HL-60/S4 treated with phorbol 12-myristate 13-acetate at 8.2 ng/mL for 4 days and 3 days (cell line): ENCODE measurements around the gene PRTN3.
"Not testable (repeated sequence)": the region's sequence is repeated elsewhere in the genome, so short reads cannot be mapped to it uniquely, and the experiment has no call there.

Experiments used
- in situ Hi-C: fragments of 300-500 bp; cut with MboI; formaldehyde crosslinking; loops from 2 replicates; pipeline ENCODE4 v1.15.0; 2022; ENCODE audit warnings: low sequenced_read_pairs

Gene PRTN3

DNA sequence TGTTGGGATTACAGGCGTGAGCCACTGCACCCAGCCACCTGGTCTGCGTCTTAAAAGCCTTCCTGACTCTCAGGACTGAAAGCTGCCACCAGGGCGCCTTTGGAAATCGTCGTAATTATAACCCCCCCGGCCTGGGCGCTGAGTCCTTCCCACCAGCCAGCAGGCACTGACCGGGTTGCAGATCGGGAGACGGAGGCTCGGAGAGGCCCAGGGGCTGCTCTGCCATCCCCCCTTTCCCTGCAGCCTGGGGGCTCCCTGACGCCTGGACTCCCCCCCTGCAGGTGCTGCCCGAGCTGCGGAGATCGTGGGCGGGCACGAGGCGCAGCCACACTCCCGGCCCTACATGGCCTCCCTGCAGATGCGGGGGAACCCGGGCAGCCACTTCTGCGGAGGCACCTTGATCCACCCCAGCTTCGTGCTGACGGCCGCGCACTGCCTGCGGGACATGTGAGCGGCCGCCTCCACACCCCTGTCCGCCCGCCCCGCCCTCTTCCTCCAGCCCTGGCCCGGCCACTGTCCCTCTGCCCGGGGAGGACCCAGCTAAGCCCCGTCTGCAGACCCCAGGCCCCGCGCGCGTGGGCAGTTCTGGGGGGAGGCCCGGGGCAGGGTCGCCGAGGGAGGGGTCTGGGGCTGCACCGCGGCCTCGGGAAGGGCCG, 2.5 kb downstream of the PRTN3 start:
- in situ Hi-C loops, result no loop called here

DNA sequence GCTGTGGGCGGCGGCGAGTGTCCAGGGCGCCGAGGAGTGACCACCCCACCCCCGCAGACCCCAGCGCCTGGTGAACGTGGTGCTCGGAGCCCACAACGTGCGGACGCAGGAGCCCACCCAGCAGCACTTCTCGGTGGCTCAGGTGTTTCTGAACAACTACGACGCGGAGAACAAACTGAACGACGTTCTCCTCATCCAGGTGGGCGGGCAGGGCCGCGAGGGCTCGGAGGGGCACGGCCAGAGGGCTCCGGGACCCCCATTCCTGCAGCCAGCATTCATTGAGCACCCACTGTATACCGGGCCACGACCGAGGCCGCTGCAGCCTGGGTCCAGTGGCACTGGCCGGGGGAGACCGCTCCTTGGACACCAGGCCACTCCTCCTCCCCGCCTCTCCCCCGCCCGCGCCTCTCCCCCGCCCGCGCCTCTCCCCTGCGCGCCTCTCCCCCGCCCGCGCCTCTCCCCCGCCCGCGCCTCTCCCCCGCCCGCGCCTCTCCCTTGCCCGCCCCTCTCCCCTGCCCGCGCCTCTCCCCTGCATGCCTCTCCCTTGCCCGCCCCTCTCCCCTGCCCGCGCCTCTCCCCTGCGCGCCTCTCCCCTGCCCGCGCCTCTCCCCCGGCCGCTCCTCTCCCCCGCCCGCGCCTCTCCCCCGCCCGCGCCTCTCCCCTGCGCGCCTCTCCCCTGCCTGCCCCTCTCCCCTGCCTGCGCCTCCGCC, 3.2 kb downstream of the PRTN3 start:
- in situ Hi-C loops, result no loop called here

DNA sequence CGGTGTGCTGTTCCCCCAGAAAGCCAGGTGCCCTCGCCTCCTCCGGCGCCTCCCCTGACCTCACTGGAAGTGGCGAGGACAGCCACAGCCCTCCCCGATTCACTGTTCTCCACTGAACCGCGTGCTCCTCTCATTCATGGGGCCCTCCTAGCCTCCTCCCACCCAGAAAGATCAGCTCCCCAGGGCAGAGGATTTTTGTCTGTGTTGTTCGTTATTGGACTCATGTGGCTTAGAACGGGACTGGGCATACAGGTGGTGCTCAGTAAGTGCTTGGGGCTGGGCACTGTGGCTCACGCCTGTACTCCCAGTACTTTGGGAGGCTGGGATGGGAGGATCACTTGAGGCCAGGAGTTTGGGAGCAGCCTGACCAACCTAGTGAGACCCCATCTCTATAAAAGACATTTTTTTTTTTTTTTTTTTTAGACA, 3.8 kb downstream of the PRTN3 start:
- in situ Hi-C loops, result no loop called here

DNA sequence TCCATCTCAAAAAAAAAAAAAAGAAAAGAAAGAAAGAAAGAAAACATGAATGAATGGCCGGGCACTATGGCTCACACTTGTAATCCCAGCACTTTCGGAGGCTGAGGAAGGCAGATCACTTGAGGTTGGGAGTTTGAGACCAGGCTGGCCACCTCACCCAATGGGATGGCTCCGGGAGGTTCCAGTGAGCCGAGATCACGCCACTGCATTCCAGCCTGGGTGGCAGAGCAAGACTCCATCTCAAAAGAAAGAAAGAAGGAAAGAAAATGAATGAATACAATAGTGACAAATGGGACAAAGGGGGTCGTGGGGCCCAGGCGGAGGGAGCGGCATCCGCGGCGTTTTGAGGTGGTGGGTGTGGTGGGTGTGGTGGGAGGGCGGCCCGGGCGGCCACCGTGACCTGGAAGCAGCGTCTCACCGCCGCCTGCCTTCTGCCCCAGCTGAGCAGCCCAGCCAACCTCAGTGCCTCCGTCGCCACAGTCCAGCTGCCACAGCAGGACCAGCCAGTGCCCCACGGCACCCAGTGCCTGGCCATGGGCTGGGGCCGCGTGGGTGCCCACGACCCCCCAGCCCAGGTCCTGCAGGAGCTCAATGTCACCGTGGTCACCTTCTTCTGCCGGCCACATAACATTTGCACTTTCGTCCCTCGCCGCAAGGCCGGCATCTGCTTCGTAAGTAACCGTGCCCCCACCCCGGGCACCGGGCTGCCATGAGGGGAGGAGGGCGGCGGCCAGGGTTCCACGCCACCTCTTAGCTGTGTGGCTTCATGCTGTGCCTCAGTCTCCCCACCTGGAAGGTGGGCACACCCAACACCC, 5.1 kb downstream of the PRTN3 start:
- in situ Hi-C loops, result no loop called here

DNA sequence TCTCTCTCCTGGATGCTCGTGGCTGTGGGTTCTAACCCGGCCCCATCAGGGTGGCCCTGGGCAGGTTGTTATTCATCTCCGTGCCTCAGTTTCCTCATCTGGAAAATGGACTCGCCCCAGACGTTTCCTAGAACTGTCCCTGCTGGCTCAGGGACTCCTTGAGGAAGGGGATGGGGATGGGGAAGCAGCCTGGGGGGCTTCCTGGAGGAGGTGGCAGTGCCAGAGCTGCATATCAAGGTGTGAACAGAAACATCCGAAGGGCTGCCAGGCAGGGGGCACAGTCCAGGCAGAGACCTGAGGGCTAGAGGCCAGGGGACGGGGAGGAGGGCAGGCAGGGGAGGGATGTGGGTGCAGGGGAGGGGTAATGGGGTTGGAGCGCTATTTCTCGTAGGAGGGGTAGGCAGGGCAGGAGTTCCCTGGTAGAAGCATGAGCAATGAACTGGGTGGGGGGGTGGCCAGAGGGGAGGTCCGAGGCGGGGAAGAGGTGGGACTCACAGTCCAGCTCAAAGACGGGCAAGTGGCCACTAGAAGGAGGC, 7.7 kb downstream of the PRTN3 start:
- in situ Hi-C loops, result no loop called here

DNA sequence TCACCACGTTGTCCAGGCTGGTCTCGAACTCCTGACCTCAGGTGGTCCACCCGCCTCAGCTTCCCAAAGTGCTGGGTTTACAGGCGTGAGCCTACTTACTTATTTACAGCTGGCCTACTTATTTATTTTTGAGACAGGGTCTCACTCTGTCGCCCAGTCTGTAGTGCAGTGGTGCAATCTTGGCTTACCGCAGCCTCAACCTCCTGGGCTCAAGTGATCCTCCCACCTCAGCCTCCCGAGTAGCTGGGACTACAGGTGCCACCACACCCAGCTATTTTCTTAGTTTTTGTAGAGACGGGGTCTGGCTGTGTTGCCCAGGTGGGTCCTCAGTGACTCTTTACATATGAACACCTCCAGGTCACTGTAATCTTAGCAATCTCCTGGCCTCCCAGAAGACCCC, 8.4 kb downstream of the PRTN3 start:
- in situ Hi-C loops, result not testable (repeated sequence)

DNA sequence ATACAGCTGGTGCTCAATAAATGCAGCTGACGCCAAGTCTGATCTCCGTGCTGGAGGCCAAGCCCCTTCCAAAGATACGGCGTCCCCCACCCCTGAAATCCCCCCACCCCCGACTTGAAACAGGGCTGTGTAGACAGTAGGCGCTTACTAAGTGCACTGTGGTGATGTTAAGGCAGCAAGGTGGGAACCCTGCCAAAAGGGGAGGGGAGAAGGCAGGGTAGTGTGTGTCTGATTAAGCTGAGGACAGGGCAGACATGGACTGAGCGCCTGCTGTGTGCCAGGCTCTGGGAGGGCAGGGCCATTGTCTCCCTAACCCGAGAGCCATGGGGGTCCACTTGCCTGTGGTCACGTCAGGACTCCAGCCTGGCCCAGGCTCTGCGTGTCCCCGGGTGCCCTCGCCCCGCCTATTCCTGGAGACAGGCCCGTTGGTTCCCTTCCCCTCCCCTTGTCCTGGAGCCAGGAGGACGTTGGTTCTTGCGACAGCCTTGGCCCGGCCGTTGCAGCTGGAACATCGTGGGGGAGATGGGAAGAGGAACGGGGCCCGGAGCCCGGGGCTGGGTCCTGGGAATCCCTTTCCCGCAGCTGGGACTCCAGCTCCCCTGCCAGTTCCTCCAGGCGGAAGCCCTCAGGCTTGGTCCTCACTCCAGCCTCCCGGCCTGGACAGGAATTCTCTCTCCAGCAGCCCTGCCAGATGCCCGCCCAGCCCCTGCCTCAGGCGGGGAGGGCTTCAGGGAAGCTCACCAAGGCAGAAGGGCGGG, 9.6 kb downstream of the PRTN3 start:
- in situ Hi-C loops, result loop anchor here (25.0 kb wide), 1 partner anchor 137 kb away; the partner anchor contains the start of gene WDR18

DNA sequence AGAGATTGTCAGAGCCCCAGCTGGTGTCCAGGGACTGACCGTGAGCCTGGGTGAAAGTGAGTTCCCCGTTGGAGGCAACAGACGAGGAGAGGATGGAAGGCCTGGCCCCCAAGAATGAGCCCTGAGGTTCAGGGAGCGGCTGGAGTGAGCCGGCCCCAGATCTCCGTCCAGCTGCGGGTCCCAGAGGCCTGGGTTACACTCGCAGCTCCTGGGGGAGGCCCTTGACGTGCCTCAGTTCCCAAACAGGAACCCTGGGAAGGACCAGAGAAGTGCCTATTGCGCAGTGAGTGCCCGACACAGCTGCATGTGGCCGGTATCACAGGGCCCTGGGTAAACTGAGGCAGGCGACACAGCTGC, 10.2 kb downstream of the PRTN3 start:
- in situ Hi-C loops, result loop anchor here (25.0 kb wide), 1 partner anchor 136 kb away; the partner anchor contains the start of gene WDR18

DNA sequence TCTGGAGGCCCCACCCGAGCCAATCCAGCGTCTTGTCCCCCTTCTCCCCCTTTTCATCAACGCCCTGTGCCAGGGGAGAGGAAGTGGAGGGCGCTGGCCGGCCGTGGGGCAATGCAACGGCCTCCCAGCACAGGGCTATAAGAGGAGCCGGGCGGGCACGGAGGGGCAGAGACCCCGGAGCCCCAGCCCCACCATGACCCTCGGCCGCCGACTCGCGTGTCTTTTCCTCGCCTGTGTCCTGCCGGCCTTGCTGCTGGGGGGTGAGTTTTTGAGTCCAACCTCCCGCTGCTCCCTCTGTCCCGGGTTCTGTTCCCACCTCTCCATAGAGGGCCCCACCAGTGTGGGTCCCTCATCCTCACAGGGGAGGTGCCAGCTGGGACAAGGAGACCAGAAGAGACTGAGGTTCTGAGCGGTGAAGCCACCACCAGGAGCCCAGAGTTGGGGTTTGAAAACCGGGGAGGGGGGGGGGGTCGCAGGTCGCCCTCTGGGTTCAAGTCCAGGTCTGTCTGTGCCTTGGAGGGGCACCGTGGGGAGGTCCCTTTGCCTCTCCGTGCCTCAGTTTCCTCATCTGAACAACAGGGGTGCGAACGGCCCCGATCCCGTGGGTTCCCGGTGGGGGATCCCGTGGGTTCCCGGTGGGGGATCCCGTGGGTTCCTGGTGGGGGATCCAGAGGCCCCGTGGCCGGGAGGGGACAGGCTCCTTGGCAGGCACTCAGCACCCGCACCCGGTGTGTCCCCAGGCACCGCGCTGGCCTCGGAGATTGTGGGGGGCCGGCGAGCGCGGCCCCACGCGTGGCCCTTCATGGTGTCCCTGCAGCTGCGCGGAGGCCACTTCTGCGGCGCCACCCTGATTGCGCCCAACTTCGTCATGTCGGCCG, 11.6 kb downstream of the PRTN3 start, which contains the start of gene ELANE:
Gene ELANE (plus strand): TSS at position 168 of the 878 bp plus-strand sequence. CDS start 26 bp downstream, at position 194.
- in situ Hi-C loops, result loop anchor here (25.0 kb wide), 1 partner anchor 135 kb away; the partner anchor contains the start of gene WDR18

DNA sequence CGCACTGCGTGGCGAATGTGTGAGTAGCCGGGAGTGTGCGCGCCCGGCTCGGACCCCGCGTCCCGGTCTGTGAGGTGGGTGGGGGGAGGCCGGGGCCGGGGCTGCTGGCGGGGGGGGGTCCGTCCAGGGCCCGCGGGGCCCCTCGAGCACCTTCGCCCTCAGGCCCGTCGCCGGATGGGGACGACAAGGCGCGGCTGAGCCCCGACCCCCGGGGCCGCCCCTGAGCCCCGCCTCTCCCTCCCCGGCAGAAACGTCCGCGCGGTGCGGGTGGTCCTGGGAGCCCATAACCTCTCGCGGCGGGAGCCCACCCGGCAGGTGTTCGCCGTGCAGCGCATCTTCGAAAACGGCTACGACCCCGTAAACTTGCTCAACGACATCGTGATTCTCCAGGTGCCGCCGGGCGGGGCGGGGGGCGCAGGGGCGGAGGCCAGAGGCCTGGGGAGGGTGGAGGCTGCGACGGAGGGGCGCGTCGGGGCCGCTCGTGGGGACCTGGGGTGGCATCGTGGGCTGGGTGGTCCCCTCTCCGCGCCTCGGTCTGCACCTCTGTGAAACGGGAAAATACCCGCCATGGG, 12.3 kb downstream of the PRTN3 start:
- in situ Hi-C loops, result loop anchor here (25.0 kb wide), 1 partner anchor 134 kb away; the partner anchor contains the start of gene WDR18

DNA sequence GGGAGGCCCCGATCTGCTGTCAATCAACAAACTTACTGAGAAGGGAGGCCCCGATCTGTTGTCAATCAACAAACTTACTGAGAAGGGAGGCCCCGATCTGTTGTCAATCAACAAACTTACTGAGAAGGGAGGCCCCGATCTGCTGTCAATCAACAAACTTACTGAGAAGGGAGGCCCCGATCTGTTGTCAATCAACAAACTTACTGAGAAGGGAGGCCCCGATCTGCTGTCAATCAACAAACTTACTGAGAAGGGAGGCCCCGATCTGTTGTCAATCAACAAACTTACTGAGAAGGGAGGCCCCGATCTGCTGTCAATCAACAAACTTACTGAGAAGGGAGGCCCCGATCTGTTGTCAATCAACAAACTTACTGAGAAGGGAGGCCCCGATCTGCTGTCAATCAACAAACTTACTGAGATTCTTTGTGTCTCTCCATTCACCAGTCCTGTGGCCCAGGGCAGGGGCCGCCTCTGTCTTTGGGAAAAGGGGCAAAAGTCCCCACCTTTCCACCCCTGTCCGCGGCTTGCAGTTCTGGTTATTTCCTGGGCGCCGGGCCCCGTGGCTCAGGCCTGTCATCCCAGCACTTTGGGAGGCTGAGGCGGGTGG, 12.9 kb downstream of the PRTN3 start:
- in situ Hi-C loops, result loop anchor here (25.0 kb wide), 1 partner anchor 134 kb away; the partner anchor contains the start of gene WDR18

DNA sequence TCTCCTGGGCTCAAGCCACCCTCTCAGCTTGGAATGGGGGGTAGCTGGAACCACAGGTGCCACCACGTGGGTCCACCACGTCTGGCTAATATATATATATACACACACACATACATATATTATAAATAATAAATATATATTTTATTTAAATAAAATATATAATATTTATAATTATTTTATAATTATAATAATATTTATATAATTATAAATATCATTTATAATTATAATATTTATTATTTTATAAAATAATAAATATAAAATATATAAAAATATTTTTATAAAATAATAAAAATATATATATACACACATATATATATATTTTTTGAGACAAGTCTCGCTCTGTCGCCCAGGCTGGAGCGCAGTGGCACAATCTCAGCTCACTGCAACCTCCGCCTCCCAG, 13.8 kb downstream of the PRTN3 start:
- in situ Hi-C loops, result loop anchor here (25.0 kb wide), 1 partner anchor 133 kb away; the partner anchor contains the start of gene WDR18

DNA sequence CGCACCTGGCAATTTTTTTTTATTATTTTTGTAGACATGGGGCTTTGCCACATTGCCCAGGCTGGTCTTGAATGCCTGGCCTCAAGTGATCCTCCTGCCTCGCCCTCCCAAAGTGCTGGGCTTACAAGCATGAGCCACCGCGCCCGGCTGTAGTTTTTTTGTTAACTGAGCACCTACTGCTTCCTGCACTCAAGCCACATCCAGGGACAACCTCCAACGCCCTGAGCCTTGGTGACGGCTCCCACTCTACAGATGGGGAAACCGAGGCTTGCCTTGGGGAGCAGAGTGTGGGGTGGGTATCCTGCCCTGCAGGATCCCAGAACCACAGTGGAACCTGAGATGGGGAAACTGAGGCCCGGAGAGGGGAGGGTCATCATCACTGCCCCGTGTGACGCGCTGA, 14.3 kb downstream of the PRTN3 start:
- in situ Hi-C loops, result loop anchor here (25.0 kb wide), 1 partner anchor 132 kb away; the partner anchor contains the start of gene WDR18

DNA sequence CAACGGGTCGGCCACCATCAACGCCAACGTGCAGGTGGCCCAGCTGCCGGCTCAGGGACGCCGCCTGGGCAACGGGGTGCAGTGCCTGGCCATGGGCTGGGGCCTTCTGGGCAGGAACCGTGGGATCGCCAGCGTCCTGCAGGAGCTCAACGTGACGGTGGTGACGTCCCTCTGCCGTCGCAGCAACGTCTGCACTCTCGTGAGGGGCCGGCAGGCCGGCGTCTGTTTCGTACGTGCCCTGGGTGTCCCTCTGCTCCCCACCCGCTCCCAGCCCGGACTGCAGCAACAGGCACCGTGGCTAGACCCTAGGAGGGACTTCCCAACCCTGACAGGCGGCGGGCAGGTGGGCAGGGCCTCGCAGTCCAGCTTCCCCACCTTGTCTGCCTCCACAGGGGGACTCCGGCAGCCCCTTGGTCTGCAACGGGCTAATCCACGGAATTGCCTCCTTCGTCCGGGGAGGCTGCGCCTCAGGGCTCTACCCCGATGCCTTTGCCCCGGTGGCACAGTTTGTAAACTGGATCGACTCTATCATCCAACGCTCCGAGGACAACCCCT, 14.8 kb downstream of the PRTN3 start:
- in situ Hi-C loops, result loop anchor here (25.0 kb wide), 1 partner anchor 132 kb away; the partner anchor contains the start of gene WDR18

DNA sequence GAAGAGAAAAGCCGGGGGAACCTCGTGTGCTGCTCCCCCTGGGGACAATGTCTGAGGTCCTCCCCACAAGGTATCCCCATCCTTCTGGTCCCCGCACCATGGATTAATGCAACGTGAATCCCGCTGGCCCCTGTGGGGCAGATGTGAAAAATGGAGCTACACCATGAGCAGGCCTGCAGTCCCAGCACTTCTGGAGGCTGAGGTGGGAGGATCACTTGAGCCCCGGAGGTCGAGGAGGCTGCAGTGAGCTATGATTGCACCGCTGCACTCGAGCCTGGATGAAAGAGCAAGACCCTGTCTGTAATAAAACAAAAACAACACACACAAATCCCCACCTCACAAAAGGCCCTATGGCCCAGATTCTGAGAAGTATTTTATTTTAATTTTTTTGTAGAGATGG, 17.5 kb downstream of the PRTN3 start:
- in situ Hi-C loops, result loop anchor here (25.0 kb wide), 1 partner anchor 129 kb away; the partner anchor contains the start of gene WDR18

DNA sequence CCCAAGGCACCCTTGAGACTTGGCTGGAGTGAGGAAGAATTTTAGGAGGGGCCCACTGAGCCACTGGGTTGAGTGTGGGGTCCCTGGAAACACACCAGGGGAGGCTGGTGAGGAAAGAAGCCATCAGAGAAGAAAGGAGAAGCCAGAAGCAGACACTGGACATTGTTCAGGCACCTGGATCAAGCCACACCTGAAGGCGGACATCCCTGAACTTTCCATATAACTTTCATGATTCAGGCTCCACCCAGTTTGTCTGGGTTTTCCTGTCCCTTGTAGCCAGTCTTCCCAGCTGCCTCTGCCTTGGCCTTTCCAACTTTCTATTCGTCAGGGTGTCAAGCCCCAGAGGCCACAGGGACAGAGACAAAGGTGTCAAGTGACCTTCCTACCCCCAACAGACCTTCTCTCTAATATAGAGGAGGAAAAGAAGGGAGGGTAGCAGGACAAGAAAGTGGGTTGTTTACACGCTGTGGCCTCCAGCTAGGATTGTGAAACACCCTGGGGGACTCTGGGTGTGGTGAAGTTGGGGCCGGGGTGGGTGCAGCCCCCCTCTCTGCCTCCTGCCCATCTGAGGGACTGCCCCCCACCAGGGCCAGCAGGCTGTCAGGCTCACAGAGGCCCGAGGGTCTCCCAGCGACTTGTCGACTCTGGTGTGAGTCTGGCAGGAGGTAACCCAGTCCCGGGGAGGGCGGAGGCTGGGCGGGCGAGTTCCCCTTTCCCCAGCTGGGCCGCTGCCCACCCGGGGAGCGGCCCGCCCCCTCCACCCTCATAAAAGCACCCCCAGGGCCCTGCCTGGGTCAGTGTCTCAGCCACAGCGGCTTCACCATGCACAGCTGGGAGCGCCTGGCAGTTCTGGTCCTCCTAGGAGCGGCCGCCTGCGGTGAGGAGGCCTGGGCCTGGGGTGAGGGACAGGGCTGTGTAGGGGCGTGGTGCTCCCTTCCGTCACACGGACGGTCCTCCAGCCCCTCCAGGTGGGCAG, 18.4 kb downstream of the PRTN3 start, which contains the start of gene CFD:
Gene CFD (plus strand): TSS at position 797 of the 976 bp plus-strand sequence. CDS start 26 bp downstream, at position 823.
- in situ Hi-C loops, result loop anchor here (25.0 kb wide), 1 partner anchor 128 kb away; the partner anchor contains the start of gene WDR18
